IMR-90 (cell line): ENCODE data around the gene EXOC6B.
A peak's percentile ranks its signal among the peaks of the same experiment; 100 is the strongest.

Experiments used
- BHLHE40 ChIP-seq: fragments of 150-350 bp; IDR thresholded peaks from 2 replicates; pipeline ENCODE4 v1.6.1; 2016; ENCODE audit warnings: mild to moderate bottlenecking, low read depth, low read length
- CEBPB ChIP-seq: IDR thresholded peaks from 2 replicates; pipeline ENCODE4 v1.6.1; 2012; ENCODE audit warnings: low read depth, low read length, improper control_type of control experiment
- CHD1 ChIP-seq: IDR thresholded peaks from 2 replicates; pipeline ENCODE4 v1.6.1; 2012; ENCODE audit warnings: low read depth, low read length, improper control_type of control experiment
- FOS ChIP-seq: fragments of 150-350 bp; IDR thresholded peaks from 2 replicates; pipeline ENCODE4 v1.6.1; 2016; ENCODE audit warnings: low read depth, low read length
- MAFK ChIP-seq: IDR thresholded peaks from 2 replicates; pipeline ENCODE4 v1.6.1; 2012; ENCODE audit warnings: low read depth, low read length, improper control_type of control experiment
- MXI1 ChIP-seq: IDR thresholded peaks from 2 replicates; pipeline ENCODE4 v1.6.1; 2012; ENCODE audit warnings: low read depth, mild to moderate bottlenecking, low read length, moderate library complexity, borderline replicate concordance
- NFE2L2 ChIP-seq: fragments of 150-350 bp; IDR thresholded peaks from 2 replicates; pipeline ENCODE4 v1.6.1; 2016; ENCODE audit warnings: low read depth, mild to moderate bottlenecking, low read length
- POLR2A ChIP-seq: IDR thresholded peaks from 2 replicates; pipeline ENCODE4 v1.6.1; 2012; ENCODE audit warnings: mild to moderate bottlenecking, low read depth, low read length
- RAD21 ChIP-seq: IDR thresholded peaks from 2 replicates; pipeline ENCODE4 v1.6.1; 2012; ENCODE audit warnings: low read length, improper control_type of control experiment
- RCOR1 ChIP-seq: IDR thresholded peaks from 2 replicates; pipeline ENCODE4 v1.6.1; 2012; ENCODE audit warnings: mild to moderate bottlenecking, low read length, improper control_type of control experiment; ENCODE audit not compliant: insufficient replicate concordance
- RFX5 ChIP-seq: IDR thresholded peaks from 2 replicates; pipeline ENCODE4 v1.8.0; 2012; ENCODE audit warnings: low read depth, mild to moderate bottlenecking, low read length, moderate library complexity
- SMC3 ChIP-seq: fragments of 150-350 bp; IDR thresholded peaks from 2 replicates; pipeline ENCODE4 v1.6.1; 2016; ENCODE audit warnings: low read depth, mild to moderate bottlenecking, antibody characterized with exemption, low read length, moderate library complexity
- TF ChIP-seq, protein P1 (sequence below): conservative IDR thresholded peaks from 2 replicates; pipeline ENCODE4 v1.5.1; 2012; ENCODE audit warnings: mild to moderate bottlenecking, low read depth, low read length, improper control_type of control experiment

DNA sequence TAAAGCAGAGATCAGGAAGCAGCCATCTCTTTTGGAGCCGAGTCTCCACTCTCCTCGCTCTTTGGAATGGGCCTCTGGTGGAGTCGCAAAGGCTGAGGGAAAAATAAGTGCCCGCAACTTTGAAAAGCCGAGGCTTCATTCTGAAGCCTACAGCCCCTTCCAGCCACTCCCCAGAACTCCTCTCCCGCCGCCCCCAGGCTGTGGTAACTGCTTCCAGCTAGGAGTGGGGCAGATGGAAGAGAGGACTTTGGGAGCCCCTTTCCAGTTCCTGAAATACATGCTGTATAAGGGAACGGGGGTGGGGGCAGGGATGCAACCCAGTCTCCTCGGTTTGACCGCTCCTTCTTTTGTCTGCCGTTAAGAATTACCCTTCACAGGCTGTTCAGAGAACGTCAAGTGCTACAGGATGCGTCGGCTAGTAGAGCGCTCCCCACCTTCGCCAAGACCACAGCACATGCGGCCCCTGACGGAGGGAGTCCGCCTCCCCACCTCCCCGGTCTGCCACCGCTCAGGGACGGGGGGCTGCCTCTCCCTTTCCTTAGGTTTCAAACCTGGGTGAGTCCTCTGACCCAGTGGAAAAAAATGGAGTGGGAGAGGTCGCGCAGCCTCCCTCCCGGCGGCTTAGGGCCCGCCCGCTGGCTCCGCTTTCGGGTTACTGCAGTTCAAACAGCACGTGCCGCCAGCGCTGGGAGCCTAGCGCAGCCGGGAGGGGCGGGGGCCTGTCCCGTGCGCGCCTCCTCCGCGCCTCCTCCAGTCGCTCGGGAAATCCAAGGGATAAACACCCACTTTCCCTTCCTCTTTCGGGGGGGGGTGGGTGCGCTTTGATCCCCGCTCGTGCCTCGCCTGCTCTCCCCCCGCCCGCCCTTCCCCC is 683.0 kb downstream of the EXOC6B start:
- TF ChIP-seq, protein P1, sequence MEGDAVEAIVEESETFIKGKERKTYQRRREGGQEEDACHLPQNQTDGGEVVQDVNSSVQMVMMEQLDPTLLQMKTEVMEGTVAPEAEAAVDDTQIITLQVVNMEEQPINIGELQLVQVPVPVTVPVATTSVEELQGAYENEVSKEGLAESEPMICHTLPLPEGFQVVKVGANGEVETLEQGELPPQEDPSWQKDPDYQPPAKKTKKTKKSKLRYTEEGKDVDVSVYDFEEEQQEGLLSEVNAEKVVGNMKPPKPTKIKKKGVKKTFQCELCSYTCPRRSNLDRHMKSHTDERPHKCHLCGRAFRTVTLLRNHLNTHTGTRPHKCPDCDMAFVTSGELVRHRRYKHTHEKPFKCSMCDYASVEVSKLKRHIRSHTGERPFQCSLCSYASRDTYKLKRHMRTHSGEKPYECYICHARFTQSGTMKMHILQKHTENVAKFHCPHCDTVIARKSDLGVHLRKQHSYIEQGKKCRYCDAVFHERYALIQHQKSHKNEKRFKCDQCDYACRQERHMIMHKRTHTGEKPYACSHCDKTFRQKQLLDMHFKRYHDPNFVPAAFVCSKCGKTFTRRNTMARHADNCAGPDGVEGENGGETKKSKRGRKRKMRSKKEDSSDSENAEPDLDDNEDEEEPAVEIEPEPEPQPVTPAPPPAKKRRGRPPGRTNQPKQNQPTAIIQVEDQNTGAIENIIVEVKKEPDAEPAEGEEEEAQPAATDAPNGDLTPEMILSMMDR, result no peak
- no peak for TF ChIP-seq MXI1
- TF ChIP-seq RAD21, result no peak
- TF ChIP-seq RCOR1, result no peak
- TF ChIP-seq SMC3, result no peak
- TF ChIP-seq MAFK, result no peak
- TF ChIP-seq POLR2A, result no peak
- no peak for TF ChIP-seq FOS
- no peak for TF ChIP-seq NFE2L2
- TF ChIP-seq CHD1, result no peak
- TF ChIP-seq RFX5, result no peak
- no peak for TF ChIP-seq CEBPB
- TF ChIP-seq BHLHE40, result peak; percentile 89
